Spleen (tissue), 7 donors: ENCODE measurements around the gene CXorf49.

Experiments used
- POLR2AphosphoS5 ChIP-seq, 3 donors: sonication (generic); formaldehyde crosslinking; IDR thresholded peaks; one replicate each; pipeline ENCODE4 v1.5.1; 2017; ENCODE audit warnings: antibody characterized with exemption in 3 of 3
- TF ChIP-seq, protein P1 (sequence below), 11 experiments: fragments of 200-600 bp in 7 of 11; fragments of 450-650 bp in 4 of 11; sonication (generic) in 4 of 11; IDR thresholded peaks in 8 of 11; conservative IDR thresholded peaks in 3 of 11; 1 replicate in 7 of 11; 2 replicates in 4 of 11; pipeline versions ENCODE4 v1.4.0 to v1.8.0; 2016 to 2021; ENCODE audit warnings: antibody characterized with exemption in 11 of 11, inconsistent platforms in 4 of 11, mild to moderate bottlenecking in 1 of 11
- donor health status: DM: no; HTN: no; CAD: no; lungs with moderate emphysema.
- donor health status: DM: no; HTN: no; CAD: no.
- donor health status: DM: no; HTN: no; CAD: no.

DNA sequence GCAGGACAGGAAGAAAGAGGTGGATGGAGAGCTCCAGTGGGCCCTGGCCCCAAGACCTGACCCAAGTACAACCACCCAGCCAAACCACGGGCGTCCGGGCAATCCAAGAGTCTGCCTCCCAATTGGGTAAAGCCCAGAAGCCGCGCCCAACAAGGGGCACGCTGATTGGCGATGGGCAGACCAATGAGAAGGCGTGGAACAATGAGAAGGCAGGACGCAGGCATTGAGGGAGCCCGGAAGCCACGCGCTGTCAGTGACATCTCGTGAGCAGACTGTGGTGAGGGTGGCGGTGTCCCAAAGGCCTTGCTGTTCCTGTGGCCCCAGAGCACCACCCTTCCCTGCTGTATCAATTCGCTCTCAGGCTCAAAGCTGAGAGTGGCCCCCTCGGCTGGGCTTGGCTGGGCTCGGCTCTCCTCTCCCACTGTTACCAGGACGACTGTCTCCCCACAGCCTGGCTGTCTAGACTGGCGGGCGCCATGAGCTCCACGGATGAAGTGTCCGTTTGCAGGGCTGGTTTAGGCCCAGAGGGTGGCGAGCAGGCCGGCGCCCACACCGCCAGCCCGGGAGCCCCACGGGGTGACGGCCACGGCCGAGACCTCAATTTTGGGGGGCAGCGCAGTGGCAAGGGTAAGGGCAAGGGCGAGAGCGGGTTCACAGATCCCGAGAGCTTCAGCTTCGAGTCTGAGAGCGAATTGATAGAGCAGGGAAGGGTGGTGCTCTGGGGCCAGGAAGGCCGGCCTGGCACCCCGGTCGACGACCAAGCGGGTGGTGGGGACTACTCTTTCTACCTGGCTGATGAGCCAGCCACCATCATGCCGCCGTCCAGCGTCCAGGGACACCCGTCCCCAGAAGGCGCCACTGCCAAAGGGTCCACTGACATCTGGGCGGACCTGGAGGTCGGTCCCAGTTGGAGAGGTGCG, 50.5 kb downstream of the CXorf49 start, which contains the start of gene LOC101059915:
- TF ChIP-seq, protein P1, sequence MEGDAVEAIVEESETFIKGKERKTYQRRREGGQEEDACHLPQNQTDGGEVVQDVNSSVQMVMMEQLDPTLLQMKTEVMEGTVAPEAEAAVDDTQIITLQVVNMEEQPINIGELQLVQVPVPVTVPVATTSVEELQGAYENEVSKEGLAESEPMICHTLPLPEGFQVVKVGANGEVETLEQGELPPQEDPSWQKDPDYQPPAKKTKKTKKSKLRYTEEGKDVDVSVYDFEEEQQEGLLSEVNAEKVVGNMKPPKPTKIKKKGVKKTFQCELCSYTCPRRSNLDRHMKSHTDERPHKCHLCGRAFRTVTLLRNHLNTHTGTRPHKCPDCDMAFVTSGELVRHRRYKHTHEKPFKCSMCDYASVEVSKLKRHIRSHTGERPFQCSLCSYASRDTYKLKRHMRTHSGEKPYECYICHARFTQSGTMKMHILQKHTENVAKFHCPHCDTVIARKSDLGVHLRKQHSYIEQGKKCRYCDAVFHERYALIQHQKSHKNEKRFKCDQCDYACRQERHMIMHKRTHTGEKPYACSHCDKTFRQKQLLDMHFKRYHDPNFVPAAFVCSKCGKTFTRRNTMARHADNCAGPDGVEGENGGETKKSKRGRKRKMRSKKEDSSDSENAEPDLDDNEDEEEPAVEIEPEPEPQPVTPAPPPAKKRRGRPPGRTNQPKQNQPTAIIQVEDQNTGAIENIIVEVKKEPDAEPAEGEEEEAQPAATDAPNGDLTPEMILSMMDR (IDR thresholded peaks at IDR 0.05 in 8 of 11, conservative IDR thresholded peaks at IDR 0.05 in 3 of 11), result no peak
- no peak for TF ChIP-seq POLR2AphosphoS5 (IDR thresholded peaks at IDR 0.05)
